H1 (cell line): Measurements from ENCODE around the gene CACNG6. TPM values are rescaled to one million over a fixed set of nuclear protein-coding genes. Genes with fewer than 3 reads are reported as not detected.

Source experiments
- CTCF ChIA-PET: fragments of 300-600 bp; sonication (Branson Sonifier 250); formaldehyde crosslinking; loops from one replicate; lab custom pipeline; 2021; ENCODE audit not compliant: partially characterized antibody; lab: Charles Lee
- POLR2A ChIA-PET: fragments of 300-600 bp; sonication (Branson Sonifier 250); formaldehyde crosslinking; loops from one replicate; lab custom pipeline; 2021; ENCODE audit warnings: inconsistent platforms; ENCODE audit not compliant: partially characterized antibody; lab: Charles Lee
- DNase-seq, 2 experiments: peaks; one replicate each; pipeline versions ENCODE4 v3.0.0 to v3.0.0-alpha.2; 2010 to 2022; ENCODE audit warnings: low spot score in 2 of 2, low read depth in 1 of 2, mixed read lengths in 1 of 2
- FAIRE-seq: peaks from 2 replicates; lab custom pipeline; 2011; peaks lifted over from hg19 to GRCh38; lab: Jason Lieb, UNC
- H2AFZ ChIP-seq: 2 replicates; pipeline ENCODE4 v1.8.1; 2012; ENCODE audit warnings: low read length, inconsistent platforms
- H2AK5ac ChIP-seq: 2 replicates; pipeline ENCODE4 v1.6.1; 2013; ENCODE audit warnings: low read depth, low read length
- H2BK120ac ChIP-seq: replicated peaks from 2 replicates; pipeline ENCODE3; 2013; ENCODE audit warnings: low read depth, low read length, inconsistent platforms
- H2BK12ac ChIP-seq: 2 replicates; pipeline ENCODE4 v1.6.1; 2013; ENCODE audit warnings: low read depth, low read length
- H2BK15ac ChIP-seq: 2 replicates; pipeline ENCODE4 v1.6.1; 2013; ENCODE audit warnings: low read length
- H2BK20ac ChIP-seq: 2 replicates; pipeline ENCODE4 v1.6.1; 2013; ENCODE audit warnings: low read length
- H2BK5ac ChIP-seq: 2 replicates; pipeline ENCODE4 v1.6.1; 2013; ENCODE audit warnings: low read depth, low read length
- H3K14ac ChIP-seq: 2 replicates; pipeline ENCODE4 v1.6.1; 2013; ENCODE audit warnings: inconsistent platforms; ENCODE audit not compliant: insufficient read length
- H3K18ac ChIP-seq: 2 replicates; pipeline ENCODE4 v1.6.1; 2013; ENCODE audit warnings: low read length; ENCODE audit errors: extremely low read depth
- H3K23ac ChIP-seq: 2 replicates; pipeline ENCODE4 v1.6.1; 2013; ENCODE audit warnings: inconsistent platforms; ENCODE audit not compliant: insufficient read length
- H3K23me2 ChIP-seq: 2 replicates; pipeline ENCODE4 v1.6.1; 2013; ENCODE audit warnings: low read depth, low read length
- H3K27ac ChIP-seq: 2 replicates; pipeline ENCODE4 v1.6.1; 2011; ENCODE audit warnings: low read depth, low read length, inconsistent platforms
- H3K27me3 ChIP-seq, 4 experiments: replicated peaks in 1 of 4; 1 replicate in 1 of 4; 2 replicates in 3 of 4; pipeline versions ENCODE4 v1.6.1 to v1.8.1; 2011 to 2013; ENCODE audit warnings: low read length in 3 of 4, mild to moderate bottlenecking in 3 of 4, inconsistent platforms in 2 of 4, mixed read lengths in 2 of 4, moderate library complexity in 1 of 4; ENCODE audit not compliant: control insufficient read depth in 3 of 4, insufficient read depth in 3 of 4; ENCODE audit errors: extremely low read depth in 1 of 4
- H3K36me3 ChIP-seq, 4 experiments: 2 replicates each; pipeline versions ENCODE4 v1.6.1 to v1.8.1; 2011 to 2013; ENCODE audit warnings: mild to moderate bottlenecking in 4 of 4, low read length in 3 of 4, moderate library complexity in 2 of 4, control low read depth in 1 of 4, inconsistent platforms in 1 of 4; ENCODE audit not compliant: insufficient read depth in 4 of 4, control insufficient read depth in 2 of 4
- H3K4ac ChIP-seq: replicated peaks from 2 replicates; pipeline ENCODE3; 2013; ENCODE audit warnings: low read length, low read depth, mixed read lengths, inconsistent platforms; ENCODE audit not compliant: insufficient read length
- H3K4me1 ChIP-seq, 4 experiments: replicated peaks in 1 of 4; 1 replicate in 1 of 4; 2 replicates in 3 of 4; pipeline versions ENCODE4 v1.6.1 to v1.8.1; 2011 to 2013; ENCODE audit warnings: low read length in 3 of 4, inconsistent platforms in 2 of 4, mixed read lengths in 1 of 4; ENCODE audit not compliant: insufficient read depth in 4 of 4, control insufficient read depth in 3 of 4
- H3K4me2 ChIP-seq, 2 experiments: 2 replicates each; pipeline versions ENCODE4 v1.6.1 to v1.8.1; 2011 to 2013; ENCODE audit warnings: low read depth in 2 of 2, low read length in 2 of 2, control low read depth in 1 of 2, inconsistent platforms in 1 of 2, mild to moderate bottlenecking in 1 of 2; ENCODE audit not compliant: insufficient read depth in 1 of 2
- H3K4me3 ChIP-seq, 4 experiments: fragments of 200-600, 300-600 bp in 1 of 4; sonication (generic), shearing (Covaris generic), sonication (Bioruptor Twin) in 1 of 4; 2 replicates each; pipeline versions ENCODE4 v1.5.1 to v1.8.1; 2011 to 2016; ENCODE audit warnings: low read length in 4 of 4, low read depth in 3 of 4, control low read depth in 2 of 4, inconsistent platforms in 2 of 4, mild to moderate bottlenecking in 2 of 4, mixed read lengths in 1 of 4, moderate library complexity in 1 of 4; ENCODE audit not compliant: insufficient read depth in 2 of 4; ENCODE audit errors: extremely low read depth in 1 of 4
- H3K56ac ChIP-seq: replicated peaks from 2 replicates; pipeline ENCODE3; 2013; ENCODE audit warnings: low read depth, mild to moderate bottlenecking, mixed read lengths, low read length, inconsistent platforms; ENCODE audit not compliant: insufficient read length
- H3K79me1 ChIP-seq: 2 replicates; pipeline ENCODE4 v1.6.1; 2013; ENCODE audit warnings: low read depth, low read length, control low read depth
- H3K79me2 ChIP-seq, 2 experiments: 2 replicates each; pipeline versions ENCODE4 v1.6.1 to v1.8.1; 2012 to 2013; ENCODE audit warnings: low read length in 2 of 2, mild to moderate bottlenecking in 2 of 2, inconsistent platforms in 1 of 2; ENCODE audit not compliant: insufficient read depth in 2 of 2, control insufficient read depth in 1 of 2
- H3K9ac ChIP-seq, 4 experiments: replicated peaks in 1 of 4; 1 replicate in 1 of 4; 2 replicates in 3 of 4; pipeline versions ENCODE4 v1.6.1 to v1.8.1; 2011 to 2013; ENCODE audit warnings: low read depth in 3 of 4, low read length in 3 of 4, control low read depth in 2 of 4, mild to moderate bottlenecking in 2 of 4, moderate library complexity in 2 of 4, inconsistent platforms in 1 of 4; ENCODE audit errors: extremely low read depth in 1 of 4
- H3K9me3 ChIP-seq, 2 experiments: 2 replicates each; pipeline versions ENCODE4 v1.6.1 to v1.8.1; 2012 to 2013; ENCODE audit warnings: mild to moderate bottlenecking in 2 of 2, moderate library complexity in 2 of 2, control low read depth in 1 of 2, inconsistent platforms in 1 of 2, low read depth in 1 of 2, low read length in 1 of 2, mixed read lengths in 1 of 2; ENCODE audit not compliant: insufficient read depth in 2 of 2
- H4K20me1 ChIP-seq, 2 experiments: replicated peaks in 1 of 2; 2 replicates each; pipeline versions ENCODE3 to v1.8.1; 2011 to 2013; ENCODE audit warnings: inconsistent platforms in 2 of 2, low read length in 2 of 2, mild to moderate bottlenecking in 1 of 2; ENCODE audit not compliant: insufficient read depth in 2 of 2, control insufficient read depth in 1 of 2
- H4K5ac ChIP-seq: 2 replicates; pipeline ENCODE4 v1.6.1; 2013; ENCODE audit warnings: low read length, low read depth, mixed read lengths, inconsistent platforms; ENCODE audit not compliant: insufficient read length
- H4K8ac ChIP-seq: 2 replicates; pipeline ENCODE4 v1.8.0; 2013; ENCODE audit warnings: mild to moderate bottlenecking, moderate library complexity, low read length, inconsistent platforms; ENCODE audit not compliant: insufficient read depth; ENCODE audit errors: extremely low read depth
- H4K91ac ChIP-seq: replicated peaks from 2 replicates; pipeline ENCODE3; 2013; ENCODE audit warnings: low read length, mixed read lengths, inconsistent platforms; ENCODE audit not compliant: insufficient read length
- ASH2L ChIP-seq: fragments of 200-600, 300-600 bp; sonication (generic); IDR thresholded peaks from one replicate; pipeline ENCODE4 v1.7.1; 2017; ENCODE audit warnings: low read length
- RNF2 ChIP-seq: fragments of 200-900, 300-1000 bp; sonication (generic); IDR thresholded peaks from 2 replicates; pipeline ENCODE4 v1.7.1; 2016; ENCODE audit warnings: borderline replicate concordance, low read depth, mild to moderate bottlenecking, antibody characterized with exemption, low read length; ENCODE audit not compliant: poor library complexity, severe bottlenecking; ENCODE audit errors: missing control alignments
- SIN3A ChIP-seq, 2 experiments: IDR thresholded peaks in 1 of 2; conservative IDR thresholded peaks in 1 of 2; 2 replicates each; pipeline ENCODE4 v1.6.1; 2011 to 2012; ENCODE audit warnings: low read length in 2 of 2, improper control_type of control experiment in 1 of 2, low read depth in 1 of 2, mild to moderate bottlenecking in 1 of 2
- TAF7 ChIP-seq: optimal IDR thresholded peaks from 2 replicates; pipeline ENCODE3; 2011; ENCODE audit warnings: low read depth, mild to moderate bottlenecking, inconsistent platforms, low read length, moderate library complexity, borderline replicate concordance
- YY1 ChIP-seq: IDR thresholded peaks from 2 replicates; pipeline ENCODE4 v1.6.1; 2011; ENCODE audit warnings: low read depth, mild to moderate bottlenecking, low read length
- WGBS, 2 experiments: shearing (Covaris generic) in 1 of 2; methylation state at CpG; one replicate each; pipeline versions ENCODE4 v1.1.6 to v1.1.7; 2013 to 2015; ENCODE audit warnings: low lambda C conversion rate in 2 of 2, mixed read lengths in 2 of 2, inconsistent platforms in 1 of 2, low coverage in 1 of 2, missing lambda C conversion rate in 1 of 2; ENCODE audit not compliant: insufficient replicate concordance in 2 of 2, insufficient coverage in 1 of 2, insufficient read length in 1 of 2; ENCODE audit errors: extremely low coverage in 1 of 2, missing lambda C conversion rate in 1 of 2; 5-methylcytosine and 5-hydroxymethylcytosine counted together
- polyA plus RNA-seq, 7 experiments: library from polyadenylated mRNA; depleted of rRNA in 3 of 7; stranded (reverse) in 5 of 7; unstranded in 2 of 7; fragments of >200 nt in 5 of 7; fragments of 200-250 nt in 2 of 7; gene quantifications; 1 replicate in 5 of 7; 2 replicates in 1 of 7; 4 replicates in 1 of 7; pipeline versions ENCODE4 v1.2.1 to v1.2.3, GENCODE V29; 2011 to 2013; ENCODE audit warnings: missing spikeins in 2 of 7, mixed read lengths in 2 of 7
- total RNA-seq: library from RNA; stranded (reverse); fragmentation: NEBNext Ultra II Directional; extraction: Animal tissue kit (Norgen Biotek cat#: 25700); gene quantifications from 2 replicates; pipeline ENCODE4 v1.2.1, GENCODE V29; 2021

CACNG6 gene
- total and polyA plus RNA-seq, 2 of the 8 experiments (the other 6 are each of a cell fraction or from before 2014, with no cell fraction given): 1.2 to 1.6 TPM

GRCh38 chr19:53999694-54000093 is 8.3 kb downstream of the CACNG6 start:
- H3K4me2 ChIP-seq: no peak overlapping the region
- H3K4ac ChIP-seq: no peak overlapping the region
- no peak overlapping the region for H3K9ac ChIP-seq
- H2AFZ ChIP-seq: no peak overlapping the region
- H2BK5ac ChIP-seq: no peak overlapping the region
- WGBS, 2 experiments: 90% methylated on average over 5 of the region's 5 CpGs; no CpG with 5 or more reads in 1 of the 2 experiments
- no peak overlapping the region for H4K5ac ChIP-seq
- H3K27ac ChIP-seq: no peak overlapping the region
- no peaks in the 10 kb centered on the region for H3K79me2 ChIP-seq
- ChIA-PET POLR2A (interaction anchor here (1.0 to 1.3 kb wide), 3 partner anchors 13 to 132 kb away, joined by 3 read pairs; partner anchors contain the start of gene MYADM), CTCF (interaction anchor here (1.7 kb wide), 1 partner anchor 24 kb away, joined by 8 read pairs; no protein-coding TSS in a partner anchor)
- DNase-seq (no peak), FAIRE-seq (no peak)
- peaks cover 0 to 19% (median 15%) of the 10 kb centered on the region in 4 experiments; a peak in 6 of 7 replicates for H3K27me3 ChIP-seq
- H2BK12ac ChIP-seq: peak overlapping the region; percentile 75; the same call in 1 of the 2 replicates
- no peak overlapping the region for H3K14ac ChIP-seq
- H4K91ac ChIP-seq: no peak overlapping the region
- no peak overlapping the region for H2BK15ac ChIP-seq
- H3K23ac ChIP-seq: no peak overlapping the region
- H3K9me3 ChIP-seq: no peaks in the 10 kb centered on the region
- H2AK5ac ChIP-seq: no peak overlapping the region; the same call in 1 of the 2 replicates
- no peak overlapping the region for H3K18ac ChIP-seq
- H2BK120ac ChIP-seq: no peak overlapping the region
- H3K23me2 ChIP-seq: no peaks in the 10 kb centered on the region; the same call in 1 of the 2 replicates
- TF ChIP-seq TAF7: no peak
- no peak for TF ChIP-seq SIN3A (conservative IDR thresholded peaks at IDR 0.05 in 1 of 2, IDR thresholded peaks at IDR 0.05 in 1 of 2; ENCODE audit: low read depth in 1 of 2, low read length in 2 of 2)
- no peak for TF ChIP-seq RNF2
- no peak for TF ChIP-seq ASH2L
- peak; percentile 58; the same call in 1 of the 2 replicates for TF ChIP-seq YY1
- H3K79me1 ChIP-seq: no peaks in the 10 kb centered on the region
- H4K20me1 ChIP-seq: no peaks in the 10 kb centered on the region
- H3K4me3 ChIP-seq: no peak overlapping the region
- no peak overlapping the region for H3K56ac ChIP-seq
- no peaks in the 10 kb centered on the region for H3K36me3 ChIP-seq
- H3K4me1 ChIP-seq: peaks cover 0 to 6% (median 0%) of the 10 kb centered on the region in 4 experiments; a peak in 2 of 7 replicates
- H4K8ac ChIP-seq: no peak overlapping the region; the same call in 1 of the 2 replicates
- H2BK20ac ChIP-seq: 0 out of 2 replicates have a peak overlapping the region, but pooled peaks have one; percentile 55
